WTC11 (cell line): ENCODE results near the gene GATA3. TPM values are rescaled to one million over a fixed set of nuclear protein-coding genes. Genes with fewer than 3 reads are reported as not detected.

Experiments
- ATAC-seq: fragments of 200-7000 bp; cut with Tn5 transposase; 2 replicates; pipeline ENCODE4 v1.10.0; 2021; ENCODE audit warnings: mild to moderate bottlenecking, moderate library complexity
- CTCF ChIA-PET: fragments of 300-600 bp; sonication (Branson Sonifier 250); formaldehyde crosslinking; loops from one replicate; lab custom pipeline; 2021; ENCODE audit warnings: antibody characterized with exemption; lab: Charles Lee
- POLR2A ChIA-PET: fragments of 350-600 bp; sonication (Branson Sonifier 250); formaldehyde crosslinking; loops from one replicate; lab custom pipeline; 2021; ENCODE audit warnings: antibody characterized with exemption; lab: Charles Lee
- DNase-seq: peaks from one replicate; pipeline ENCODE4 v3.0.0; 2021; ENCODE audit warnings: low spot score
- H3K27ac Mint-ChIP-seq: 2 replicates; pipeline ENCODE4 v1.8.0; 2021; ENCODE audit warnings: mixed read lengths
- H3K27me3 Mint-ChIP-seq: 2 replicates; pipeline ENCODE4 v1.8.0; 2021; ENCODE audit warnings: low read depth, mild to moderate bottlenecking, moderate library complexity, mixed read lengths
- H3K36me3 Mint-ChIP-seq: 2 replicates; pipeline ENCODE4 v1.8.0; 2021; ENCODE audit warnings: mixed read lengths
- H3K4me1 Mint-ChIP-seq: 2 replicates; pipeline ENCODE4 v1.8.0; 2022; ENCODE audit warnings: mixed read lengths
- H3K4me3 Mint-ChIP-seq: 2 replicates; pipeline ENCODE4 v1.8.0; 2021; ENCODE audit warnings: mild to moderate bottlenecking, moderate library complexity, mixed read lengths
- H3K9me3 Mint-ChIP-seq: 2 replicates; pipeline ENCODE4 v1.8.0; 2021; ENCODE audit warnings: mixed read lengths
- AR ChIP-seq: fragments of 250-450 bp; sonication (Bioruptor Pico); IDR thresholded peaks from 2 replicates; pipeline ENCODE4 v1.9.0; 2021; ENCODE audit warnings: mild to moderate bottlenecking
- ATF2 ChIP-seq: sonication (generic); formaldehyde crosslinking; IDR thresholded peaks from 2 replicates; pipeline ENCODE4 v1.8.1; 2022; ENCODE audit warnings: low read depth, missing genetic modification reagents, borderline replicate concordance
- EMX1 ChIP-seq: fragments of 250-450 bp; sonication (Bioruptor Pico); IDR thresholded peaks from 2 replicates; pipeline ENCODE4 v1.8.0; 2021; ENCODE audit warnings: mild to moderate bottlenecking
- FOXP4 ChIP-seq: sonication (generic); formaldehyde crosslinking; IDR thresholded peaks from 2 replicates; pipeline ENCODE4 v1.8.0; 2022; ENCODE audit warnings: mild to moderate bottlenecking, missing genetic modification reagents
- NFE2L1 ChIP-seq: sonication (generic); formaldehyde crosslinking; IDR thresholded peaks from 2 replicates; pipeline ENCODE4 v1.8.1; 2023; ENCODE audit warnings: missing genetic modification reagents
- NFYB ChIP-seq: sonication (generic); formaldehyde crosslinking; conservative IDR thresholded peaks from 2 replicates; pipeline ENCODE4 v1.8.0; 2022; ENCODE audit warnings: low read depth, missing genetic modification reagents
- PREB ChIP-seq: sonication (generic); formaldehyde crosslinking; IDR thresholded peaks from 2 replicates; pipeline ENCODE4 v1.8.1; 2022; ENCODE audit warnings: mild to moderate bottlenecking, missing genetic modification reagents, moderate library complexity, borderline replicate concordance
- TP53 ChIP-seq: sonication (generic); formaldehyde crosslinking; IDR thresholded peaks from 2 replicates; pipeline ENCODE4 v1.8.1; 2023; ENCODE audit warnings: mild to moderate bottlenecking, missing genetic modification reagents
- ZNF317 ChIP-seq: sonication (generic); formaldehyde crosslinking; IDR thresholded peaks from 2 replicates; pipeline ENCODE4 v1.8.1; 2023; ENCODE audit warnings: low read depth, mild to moderate bottlenecking, moderate library complexity, missing genetic modification reagents, borderline replicate concordance
- total RNA-seq: library from RNA; stranded (reverse); gene quantifications from 3 replicates; pipeline ENCODE4 v1.2.3, GENCODE V29; 2021
- TF ChIP-seq, protein P1 (sequence below): sonication (generic); formaldehyde crosslinking; IDR thresholded peaks from 2 replicates; pipeline ENCODE4 v1.8.1; 2023; ENCODE audit warnings: mild to moderate bottlenecking, missing genetic modification reagents, borderline replicate concordance
- TF ChIP-seq, protein P2 (sequence below): sonication (generic); formaldehyde crosslinking; conservative IDR thresholded peaks from 2 replicates; pipeline ENCODE4 v1.8.1; 2023; ENCODE audit warnings: mild to moderate bottlenecking, low read depth, missing genetic modification reagents, moderate library complexity

GATA3 gene
- total RNA-seq, 1 experiment from 2014 or later: 0.72 TPM

- H3K4me1 Mint-ChIP-seq: peaks cover 4% of the 10 kb centered on the region; the same call in 1 of the 2 replicates
- H3K36me3 Mint-ChIP-seq: no peaks in the 10 kb centered on the region
- ChIA-PET POLR2A (interaction anchor here (0.6 kb wide), 1 partner anchor 29 kb away, joined by 3 read pairs; no protein-coding TSS in a partner anchor), CTCF (no interaction called here)
- DNase-seq (no peak), ATAC-seq (no peak)
- no peaks in the 10 kb centered on the region for H3K9me3 Mint-ChIP-seq
- no peak overlapping the region for H3K27ac Mint-ChIP-seq
- H3K27me3 Mint-ChIP-seq: no peaks in the 10 kb centered on the region
- TF ChIP-seq EMX1 (CRISPR knock-in tag): no peak
- no peak for TF ChIP-seq PREB (CRISPR knock-in tag)
- no peak for TF ChIP-seq AR (CRISPR knock-in tag)
- no peak for TF ChIP-seq FOXP4 (CRISPR knock-in tag)
- no peak for TF ChIP-seq TP53 (CRISPR knock-in tag)
- no peak for TF ChIP-seq ATF2 (CRISPR knock-in tag)
- H3K4me3 Mint-ChIP-seq: no peak overlapping the region
Measured at GRCh38 chr10:8023321-8023720, 31.2 kb upstream of the GATA3 start.

GRCh38 chr10:8023851-8024250, 30.6 kb upstream of the GATA3 start:
- ATAC-seq (no peak), DNase-seq (no peak)
- H3K4me3 Mint-ChIP-seq: no peak overlapping the region
- H3K36me3 Mint-ChIP-seq: no peaks in the 10 kb centered on the region
- ChIA-PET CTCF (no interaction called here), POLR2A (interaction anchor here (0.6 kb wide), 1 partner anchor 166 kb away, joined by 4 read pairs; no protein-coding TSS in a partner anchor)
- H3K27me3 Mint-ChIP-seq: no peaks in the 10 kb centered on the region
- H3K9me3 Mint-ChIP-seq: no peaks in the 10 kb centered on the region
- H3K27ac Mint-ChIP-seq: no peak overlapping the region
- H3K4me1 Mint-ChIP-seq: peaks cover 4% of the 10 kb centered on the region; the same call in 1 of the 2 replicates
- TF ChIP-seq PREB (CRISPR knock-in tag) (no peak), NFE2L1 (CRISPR knock-in tag) (no peak), NFYB (CRISPR knock-in tag) (no peak), ATF2 (CRISPR knock-in tag) (no peak), AR (CRISPR knock-in tag) (no peak), ZNF317 (no peak)
- TF ChIP-seq, protein P1, sequence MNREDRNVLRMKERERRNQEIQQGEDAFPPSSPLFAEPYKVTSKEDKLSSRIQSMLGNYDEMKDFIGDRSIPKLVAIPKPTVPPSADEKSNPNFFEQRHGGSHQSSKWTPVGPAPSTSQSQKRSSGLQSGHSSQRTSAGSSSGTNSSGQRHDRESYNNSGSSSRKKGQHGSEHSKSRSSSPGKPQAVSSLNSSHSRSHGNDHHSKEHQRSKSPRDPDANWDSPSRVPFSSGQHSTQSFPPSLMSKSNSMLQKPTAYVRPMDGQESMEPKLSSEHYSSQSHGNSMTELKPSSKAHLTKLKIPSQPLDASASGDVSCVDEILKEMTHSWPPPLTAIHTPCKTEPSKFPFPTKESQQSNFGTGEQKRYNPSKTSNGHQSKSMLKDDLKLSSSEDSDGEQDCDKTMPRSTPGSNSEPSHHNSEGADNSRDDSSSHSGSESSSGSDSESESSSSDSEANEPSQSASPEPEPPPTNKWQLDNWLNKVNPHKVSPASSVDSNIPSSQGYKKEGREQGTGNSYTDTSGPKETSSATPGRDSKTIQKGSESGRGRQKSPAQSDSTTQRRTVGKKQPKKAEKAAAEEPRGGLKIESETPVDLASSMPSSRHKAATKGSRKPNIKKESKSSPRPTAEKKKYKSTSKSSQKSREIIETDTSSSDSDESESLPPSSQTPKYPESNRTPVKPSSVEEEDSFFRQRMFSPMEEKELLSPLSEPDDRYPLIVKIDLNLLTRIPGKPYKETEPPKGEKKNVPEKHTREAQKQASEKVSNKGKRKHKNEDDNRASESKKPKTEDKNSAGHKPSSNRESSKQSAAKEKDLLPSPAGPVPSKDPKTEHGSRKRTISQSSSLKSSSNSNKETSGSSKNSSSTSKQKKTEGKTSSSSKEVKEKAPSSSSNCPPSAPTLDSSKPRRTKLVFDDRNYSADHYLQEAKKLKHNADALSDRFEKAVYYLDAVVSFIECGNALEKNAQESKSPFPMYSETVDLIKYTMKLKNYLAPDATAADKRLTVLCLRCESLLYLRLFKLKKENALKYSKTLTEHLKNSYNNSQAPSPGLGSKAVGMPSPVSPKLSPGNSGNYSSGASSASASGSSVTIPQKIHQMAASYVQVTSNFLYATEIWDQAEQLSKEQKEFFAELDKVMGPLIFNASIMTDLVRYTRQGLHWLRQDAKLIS (CRISPR knock-in tag): no peak
- TF ChIP-seq, protein P2, sequence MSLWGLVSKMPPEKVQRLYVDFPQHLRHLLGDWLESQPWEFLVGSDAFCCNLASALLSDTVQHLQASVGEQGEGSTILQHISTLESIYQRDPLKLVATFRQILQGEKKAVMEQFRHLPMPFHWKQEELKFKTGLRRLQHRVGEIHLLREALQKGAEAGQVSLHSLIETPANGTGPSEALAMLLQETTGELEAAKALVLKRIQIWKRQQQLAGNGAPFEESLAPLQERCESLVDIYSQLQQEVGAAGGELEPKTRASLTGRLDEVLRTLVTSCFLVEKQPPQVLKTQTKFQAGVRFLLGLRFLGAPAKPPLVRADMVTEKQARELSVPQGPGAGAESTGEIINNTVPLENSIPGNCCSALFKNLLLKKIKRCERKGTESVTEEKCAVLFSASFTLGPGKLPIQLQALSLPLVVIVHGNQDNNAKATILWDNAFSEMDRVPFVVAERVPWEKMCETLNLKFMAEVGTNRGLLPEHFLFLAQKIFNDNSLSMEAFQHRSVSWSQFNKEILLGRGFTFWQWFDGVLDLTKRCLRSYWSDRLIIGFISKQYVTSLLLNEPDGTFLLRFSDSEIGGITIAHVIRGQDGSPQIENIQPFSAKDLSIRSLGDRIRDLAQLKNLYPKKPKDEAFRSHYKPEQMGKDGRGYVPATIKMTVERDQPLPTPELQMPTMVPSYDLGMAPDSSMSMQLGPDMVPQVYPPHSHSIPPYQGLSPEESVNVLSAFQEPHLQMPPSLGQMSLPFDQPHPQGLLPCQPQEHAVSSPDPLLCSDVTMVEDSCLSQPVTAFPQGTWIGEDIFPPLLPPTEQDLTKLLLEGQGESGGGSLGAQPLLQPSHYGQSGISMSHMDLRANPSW: no peak
